Right ventricle myocardium superior (tissue), 1 donor: ENCODE data around the gene KATNB1. TPM values are rescaled to one million over a fixed set of nuclear protein-coding genes. Genes with fewer than 3 reads are reported as not detected.

ENCODE experiments used
- ATAC-seq: fragments of 200-7000 bp; cut with Tn5 transposase; one replicate; pipeline ENCODE4 v1.9.1; 2020; ENCODE audit warnings: mild to moderate bottlenecking; ENCODE audit not compliant: poor library complexity
- DNase-seq: peaks from one replicate; pipeline ENCODE4 v3.0.0-alpha.2; 2020
- intact Hi-C: fragments of 100-400 bp; cut with DNase I; formaldehyde crosslinking; loops from one replicate; pipeline ENCODE4 v1.11.2; 2022
- total RNA-seq: library from RNA; stranded (reverse); fragmentation: NEBNext Ultra II Directional; extraction: Animal tissue kit (Norgen Biotek cat#: 25700); gene quantifications from one replicate; pipeline ENCODE4 v1.2.1, GENCODE V29; 2021
- donor health status: DM: no; HTN: yes; CAD: no; lungs with severe emphysema.

The KATNB1 gene
- total RNA-seq, 1 donor from 2014 or later, result 9.4 TPM

GRCh38 chr16:57759131-57759530 lies 23.6 kb downstream of the KATNB1 start:
- intact Hi-C loops, result loop anchor here (10.0 kb wide), 1 partner anchor 246 kb away; the partner anchor contains the start of genes USB1 and ZNF319
- DNase-seq (no peak), ATAC-seq (no peak)

- intact Hi-C loops, result loop anchor here (10.0 kb wide), 1 partner anchor 245 kb away; the partner anchor contains the start of genes USB1 and ZNF319
- ATAC-seq (no peak), DNase-seq (no peak)
Measured at GRCh38 chr16:57759541-57760356, 24.2 kb downstream of the KATNB1 start.

GRCh38 chr16:57760357-57761160 lies 25.0 kb downstream of the KATNB1 start:
- intact Hi-C loops, result no loop called here
- no peak for ATAC-seq
- DNase-seq, result no peak

- ATAC-seq (no peak), DNase-seq (no peak)
- intact Hi-C loops, result no loop called here
Measured at GRCh38 chr16:57761301-57761700, 25.7 kb downstream of the KATNB1 start.

GRCh38 chr16:57761957-57762356 lies 26.4 kb downstream of the KATNB1 start:
- intact Hi-C loops, result no loop called here
- DNase-seq (no peak), ATAC-seq (no peak)

- ATAC-seq, result no peak
- DNase-seq, result no peak
- intact Hi-C loops, result no loop called here
Measured at GRCh38 chr16:57762365-57763040, 26.9 kb downstream of the KATNB1 start.

- DNase-seq, result no peak
- no peak for ATAC-seq
- intact Hi-C loops, result no loop called here
Measured at GRCh38 chr16:57763285-57764005, 27.9 kb downstream of the KATNB1 start.

GRCh38 chr16:57764006-57764340 lies 28.4 kb downstream of the KATNB1 start:
- intact Hi-C loops, result no loop called here
- ATAC-seq (no peak), DNase-seq (no peak)

GRCh38 chr16:57764341-57765159 lies 29.0 kb downstream of the KATNB1 start:
- intact Hi-C loops, result no loop called here
- peak; percentile 6 for ATAC-seq
- no peak for DNase-seq

GRCh38 chr16:57765160-57765728 lies 29.7 kb downstream of the KATNB1 start:
- ATAC-seq (no peak), DNase-seq (no peak)
- intact Hi-C loops, result no loop called here

GRCh38 chr16:57766714-57767348 lies 31.3 kb downstream of the KATNB1 start:
- no peak for ATAC-seq
- intact Hi-C loops, result no loop called here

GRCh38 chr16:57769541-57770145 lies 34.1 kb downstream of the KATNB1 start:
- ATAC-seq (no peak), DNase-seq (no peak)
- intact Hi-C loops, result no loop called here

More at GRCh38 chr16:57766714-57767348, 31.3 kb downstream of the KATNB1 start:
- no peak for DNase-seq

GRCh38 chr16:57770361-57770760 lies 34.8 kb downstream of the KATNB1 start:
- intact Hi-C loops, result no loop called here
- DNase-seq (no peak), ATAC-seq (no peak)

GRCh38 chr16:57771141-57771785 lies 35.7 kb downstream of the KATNB1 start:
- ATAC-seq, result no peak
- intact Hi-C loops, result no loop called here
- DNase-seq, result no peak

GRCh38 chr16:57773019-57773418 lies 37.4 kb downstream of the KATNB1 start:
- DNase-seq, result no peak
- intact Hi-C loops, result no loop called here
- ATAC-seq, result no peak

- ATAC-seq, result peak; percentile 79
- intact Hi-C loops, result no loop called here
- peak; percentile 67 for DNase-seq
Measured at GRCh38 chr16:57773655-57774295, 38.2 kb downstream of the KATNB1 start.
